ENCODE results near the gene PPP1R27. TPM values are rescaled to one million over a fixed set of nuclear protein-coding genes. Genes with fewer than 3 reads are reported as not detected.

Gene PPP1R27
- total and polyA plus RNA-seq, 11 donors = not detected

- no peaks in the 10 kb centered on the region for H3K36me3 ChIP-seq
- peaks cover 0 to 26% (median 2%) of the 10 kb centered on the region in 9 donors for H3K27me3 ChIP-seq
- H3K4me3 ChIP-seq = no peak overlapping the region
- DNase-seq (no peak), ATAC-seq (no peak)
- no peak overlapping the region for H3K27ac ChIP-seq
- WGBS, 4 donors = 74 to 87% (median 77%) methylated on average over 16 to 24 of the region's 24 CpGs
- TF ChIP-seq CTCF (IDR thresholded peaks at IDR 0.05) (no peak), POLR2A (IDR thresholded peaks at IDR 0.05) (no peak)
- H3K9me3 ChIP-seq = no peaks in the 10 kb centered on the region
- intact Hi-C loops (cut with DNase I) = no loop called here
- H3K4me1 ChIP-seq = no peaks in the 10 kb centered on the region
These were observed 19.9 kb downstream of the PPP1R27 start for GRCh38 chr17:81814748-81815645.

- no peak overlapping the region for H3K27ac ChIP-seq
- WGBS, 4 donors = 88 to 94% (median 89%) methylated on average over 24 to 41 of the region's 41 CpGs
- no peaks in the 10 kb centered on the region for H3K4me1 ChIP-seq
- no peak for DNase-seq
- peaks cover 0 to 29% (median 3%) of the 10 kb centered on the region in 9 donors for H3K27me3 ChIP-seq
- ATAC-seq = no peak
- no peak for TF ChIP-seq CTCF (IDR thresholded peaks at IDR 0.05)
- TF ChIP-seq POLR2A (IDR thresholded peaks at IDR 0.05) = no peak
- no peak overlapping the region for H3K4me3 ChIP-seq
- intact Hi-C loops (cut with DNase I) = no loop called here
- no peaks in the 10 kb centered on the region for H3K9me3 ChIP-seq
- H3K36me3 ChIP-seq = no peaks in the 10 kb centered on the region
These were observed 20.8 kb downstream of the PPP1R27 start for GRCh38 chr17:81813861-81814683.

GRCh38 chr17:81813371-81813684 is 21.5 kb downstream of the PPP1R27 start:
- peaks cover 0 to 29% (median 3%) of the 10 kb centered on the region in 9 donors for H3K27me3 ChIP-seq
- no peak overlapping the region for H3K4me3 ChIP-seq
- ATAC-seq = no peak
- H3K4me1 ChIP-seq = no peaks in the 10 kb centered on the region
- DNase-seq = no peak
- no peaks in the 10 kb centered on the region for H3K36me3 ChIP-seq
- intact Hi-C loops (cut with DNase I) = no loop called here
- no peak overlapping the region for H3K27ac ChIP-seq
- H3K9me3 ChIP-seq = no peaks in the 10 kb centered on the region
- 90 to 94% (median 93%) methylated on average over 8 to 15 of the region's 15 CpGs for WGBS, 4 donors
- no peak for TF ChIP-seq POLR2A (IDR thresholded peaks at IDR 0.05)
- no peak for TF ChIP-seq CTCF (IDR thresholded peaks at IDR 0.05)

All from heart left ventricle (tissue), 16 donors.